ENCODE measurements around the gene CCDC57. TPM values are rescaled to one million over a fixed set of nuclear protein-coding genes. Genes with fewer than 3 reads are reported as not detected.

The CCDC57 gene
- polyA plus RNA-seq, 1 donor from 2014 or later, result 70.9 TPM

DNA sequence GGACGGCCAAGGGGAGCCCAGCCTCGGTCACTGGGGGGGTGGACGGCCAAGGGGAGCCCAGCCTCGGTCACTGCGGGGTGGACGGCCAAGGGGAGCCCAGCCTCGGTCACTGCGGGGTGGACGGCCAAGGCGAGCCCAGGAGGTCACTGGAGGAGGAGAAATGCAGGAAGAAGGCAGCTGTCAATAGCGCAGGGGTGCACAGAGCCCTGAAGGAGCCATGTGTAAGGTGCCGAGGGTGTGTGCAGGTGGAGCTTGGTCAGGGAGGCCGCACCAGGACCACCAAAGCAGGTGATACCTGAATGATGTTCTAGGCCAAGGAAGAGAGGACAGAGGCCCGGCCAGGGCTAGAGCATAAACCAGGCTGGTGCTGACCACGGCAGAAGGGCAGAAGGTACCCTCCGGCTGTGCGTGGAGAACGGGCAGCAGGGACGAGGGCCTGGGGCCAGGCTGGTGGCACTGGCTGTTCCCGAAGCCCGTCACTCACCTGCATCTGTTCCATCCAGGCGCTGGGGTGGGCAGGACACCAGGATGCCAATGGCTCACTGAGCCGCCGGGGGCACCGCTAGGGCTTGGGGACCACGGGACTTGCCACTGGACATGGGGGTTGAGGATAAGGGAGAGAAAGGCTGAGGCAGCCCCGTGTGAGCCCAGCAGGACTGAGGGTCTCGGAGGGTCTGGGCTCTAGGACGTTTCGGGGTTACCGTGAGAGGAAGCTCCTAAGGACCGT, 5.9 kb upstream of the CCDC57 start:
- no peak overlapping the region for H3K9ac ChIP-seq (ENCODE audit: low read length)
- no peak overlapping the region for H3K4me3 ChIP-seq (ENCODE audit: low read length)
- no peaks in the 10 kb centered on the region for H3K36me3 ChIP-seq (ENCODE audit: insufficient read depth, low read length)
- H3K79me2 ChIP-seq (replicated peaks; ENCODE audit: insufficient read depth, low read length), result no peaks in the 10 kb centered on the region
- no peaks in the 10 kb centered on the region for H4K20me1 ChIP-seq (ENCODE audit: insufficient read depth)
- no peaks in the 10 kb centered on the region for H3K9me2 ChIP-seq (ENCODE audit: insufficient read depth, low read length)
- H3K9me3 ChIP-seq (ENCODE audit: low read length), result no peaks in the 10 kb centered on the region
- no peak overlapping the region for H3K27ac ChIP-seq (ENCODE audit: low read length)
- no peak for TF ChIP-seq RAD21 (conservative IDR thresholded peaks at IDR 0.05)
- TF ChIP-seq EP300 (conservative IDR thresholded peaks at IDR 0.05; ENCODE audit: poor library complexity, severe bottlenecking), result no peak
- no peak for TF ChIP-seq SMC3 (conservative IDR thresholded peaks at IDR 0.05; ENCODE audit: poor library complexity)
- TF ChIP-seq MXI1 (conservative IDR thresholded peaks at IDR 0.05; ENCODE audit: poor library complexity, severe bottlenecking), result no peak
- TF ChIP-seq TAF1 (IDR thresholded peaks at IDR 0.05; ENCODE audit: low read depth), result no peak
- no peak for TF ChIP-seq EZH2 (IDR thresholded peaks at IDR 0.05; ENCODE audit: borderline replicate concordance, insufficient read depth, low read length, poor library complexity, severe bottlenecking)
- no peak overlapping the region for H2AFZ ChIP-seq (ENCODE audit: low read depth, low read length)
- H3K27me3 ChIP-seq (ENCODE audit: insufficient read depth, low read depth, low read length), result no peaks in the 10 kb centered on the region
- no peaks in the 10 kb centered on the region for H3F3A ChIP-seq (ENCODE audit: insufficient read depth, low read length, poor library complexity, severe bottlenecking)
- H3K4me2 ChIP-seq (ENCODE audit: low read length), result no peak overlapping the region

DNA sequence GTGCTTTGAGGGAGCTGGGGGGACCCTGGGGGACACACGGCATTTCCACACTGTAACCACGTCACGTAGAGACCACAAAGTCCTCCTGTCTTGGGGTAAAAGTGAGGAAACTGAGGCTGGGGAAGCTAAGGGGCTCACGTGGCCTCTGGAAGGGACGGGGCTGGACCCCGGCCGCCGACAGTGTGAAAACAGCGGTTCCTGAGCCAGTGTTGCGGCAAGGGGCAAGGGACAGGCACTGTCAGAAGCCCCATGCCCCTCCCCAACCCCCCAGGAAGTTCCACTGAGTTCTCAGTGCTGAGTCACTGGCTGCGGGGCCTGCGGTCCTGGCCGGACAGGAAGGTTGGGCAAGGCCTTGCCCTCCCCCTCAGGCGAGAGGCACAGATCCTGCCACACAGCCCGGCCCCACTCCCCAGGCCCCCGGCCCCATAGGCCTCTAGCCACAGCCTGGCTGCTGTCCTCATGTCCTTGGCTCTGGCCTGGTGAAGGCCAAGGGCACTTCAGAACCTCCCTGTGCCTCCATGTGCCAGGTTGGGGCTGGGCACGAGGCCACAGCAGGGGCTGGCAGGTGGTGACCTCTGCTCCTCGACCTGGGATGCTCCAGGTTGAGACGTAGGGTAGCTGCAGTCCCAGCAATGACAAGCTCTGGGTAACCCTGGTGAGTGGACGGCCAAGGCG, 5.0 kb upstream of the CCDC57 start:
- H3K9ac ChIP-seq (ENCODE audit: low read length), result no peak overlapping the region

More for the DNA sequence above, 5.0 kb upstream of the CCDC57 start:
- Histone ChIP-seq H3K36me3 (ENCODE audit: insufficient read depth, low read length) (no peaks in the 10 kb centered on the region), H3K4me3 (ENCODE audit: low read length) (no peak overlapping the region), H3K4me2 (ENCODE audit: low read length) (no peak overlapping the region), H3K79me2 (replicated peaks; ENCODE audit: insufficient read depth, low read length) (no peaks in the 10 kb centered on the region), H3F3A (ENCODE audit: insufficient read depth, low read length, poor library complexity, severe bottlenecking) (no peaks in the 10 kb centered on the region), H3K27me3 (ENCODE audit: insufficient read depth, low read depth, low read length) (no peaks in the 10 kb centered on the region), H3K27ac (ENCODE audit: low read length) (no peak overlapping the region), H3K9me3 (ENCODE audit: low read length) (no peaks in the 10 kb centered on the region), H4K20me1 (ENCODE audit: insufficient read depth) (no peaks in the 10 kb centered on the region), H3K9me2 (ENCODE audit: insufficient read depth, low read length) (no peaks in the 10 kb centered on the region), H2AFZ (ENCODE audit: low read depth, low read length) (no peak overlapping the region)
- no peak for TF ChIP-seq RAD21 (conservative IDR thresholded peaks at IDR 0.05)
- TF ChIP-seq EP300 (conservative IDR thresholded peaks at IDR 0.05; ENCODE audit: poor library complexity, severe bottlenecking), result no peak
- no peak for TF ChIP-seq EZH2 (IDR thresholded peaks at IDR 0.05; ENCODE audit: borderline replicate concordance, insufficient read depth, low read length, poor library complexity, severe bottlenecking)
- no peak for TF ChIP-seq SMC3 (conservative IDR thresholded peaks at IDR 0.05; ENCODE audit: poor library complexity)
- no peak for TF ChIP-seq POLR2AphosphoS5 (IDR thresholded peaks at IDR 0.05)
- no peak for TF ChIP-seq MXI1 (conservative IDR thresholded peaks at IDR 0.05; ENCODE audit: poor library complexity, severe bottlenecking)
- TF ChIP-seq, protein P1, sequence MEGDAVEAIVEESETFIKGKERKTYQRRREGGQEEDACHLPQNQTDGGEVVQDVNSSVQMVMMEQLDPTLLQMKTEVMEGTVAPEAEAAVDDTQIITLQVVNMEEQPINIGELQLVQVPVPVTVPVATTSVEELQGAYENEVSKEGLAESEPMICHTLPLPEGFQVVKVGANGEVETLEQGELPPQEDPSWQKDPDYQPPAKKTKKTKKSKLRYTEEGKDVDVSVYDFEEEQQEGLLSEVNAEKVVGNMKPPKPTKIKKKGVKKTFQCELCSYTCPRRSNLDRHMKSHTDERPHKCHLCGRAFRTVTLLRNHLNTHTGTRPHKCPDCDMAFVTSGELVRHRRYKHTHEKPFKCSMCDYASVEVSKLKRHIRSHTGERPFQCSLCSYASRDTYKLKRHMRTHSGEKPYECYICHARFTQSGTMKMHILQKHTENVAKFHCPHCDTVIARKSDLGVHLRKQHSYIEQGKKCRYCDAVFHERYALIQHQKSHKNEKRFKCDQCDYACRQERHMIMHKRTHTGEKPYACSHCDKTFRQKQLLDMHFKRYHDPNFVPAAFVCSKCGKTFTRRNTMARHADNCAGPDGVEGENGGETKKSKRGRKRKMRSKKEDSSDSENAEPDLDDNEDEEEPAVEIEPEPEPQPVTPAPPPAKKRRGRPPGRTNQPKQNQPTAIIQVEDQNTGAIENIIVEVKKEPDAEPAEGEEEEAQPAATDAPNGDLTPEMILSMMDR (IDR thresholded peaks at IDR 0.05; ENCODE audit: poor library complexity, severe bottlenecking), result no peak
- no peak for TF ChIP-seq TAF1 (IDR thresholded peaks at IDR 0.05; ENCODE audit: low read depth)
- TF ChIP-seq, protein P2, sequence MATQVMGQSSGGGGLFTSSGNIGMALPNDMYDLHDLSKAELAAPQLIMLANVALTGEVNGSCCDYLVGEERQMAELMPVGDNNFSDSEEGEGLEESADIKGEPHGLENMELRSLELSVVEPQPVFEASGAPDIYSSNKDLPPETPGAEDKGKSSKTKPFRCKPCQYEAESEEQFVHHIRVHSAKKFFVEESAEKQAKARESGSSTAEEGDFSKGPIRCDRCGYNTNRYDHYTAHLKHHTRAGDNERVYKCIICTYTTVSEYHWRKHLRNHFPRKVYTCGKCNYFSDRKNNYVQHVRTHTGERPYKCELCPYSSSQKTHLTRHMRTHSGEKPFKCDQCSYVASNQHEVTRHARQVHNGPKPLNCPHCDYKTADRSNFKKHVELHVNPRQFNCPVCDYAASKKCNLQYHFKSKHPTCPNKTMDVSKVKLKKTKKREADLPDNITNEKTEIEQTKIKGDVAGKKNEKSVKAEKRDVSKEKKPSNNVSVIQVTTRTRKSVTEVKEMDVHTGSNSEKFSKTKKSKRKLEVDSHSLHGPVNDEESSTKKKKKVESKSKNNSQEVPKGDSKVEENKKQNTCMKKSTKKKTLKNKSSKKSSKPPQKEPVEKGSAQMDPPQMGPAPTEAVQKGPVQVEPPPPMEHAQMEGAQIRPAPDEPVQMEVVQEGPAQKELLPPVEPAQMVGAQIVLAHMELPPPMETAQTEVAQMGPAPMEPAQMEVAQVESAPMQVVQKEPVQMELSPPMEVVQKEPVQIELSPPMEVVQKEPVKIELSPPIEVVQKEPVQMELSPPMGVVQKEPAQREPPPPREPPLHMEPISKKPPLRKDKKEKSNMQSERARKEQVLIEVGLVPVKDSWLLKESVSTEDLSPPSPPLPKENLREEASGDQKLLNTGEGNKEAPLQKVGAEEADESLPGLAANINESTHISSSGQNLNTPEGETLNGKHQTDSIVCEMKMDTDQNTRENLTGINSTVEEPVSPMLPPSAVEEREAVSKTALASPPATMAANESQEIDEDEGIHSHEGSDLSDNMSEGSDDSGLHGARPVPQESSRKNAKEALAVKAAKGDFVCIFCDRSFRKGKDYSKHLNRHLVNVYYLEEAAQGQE (IDR thresholded peaks at IDR 0.05; ENCODE audit: borderline replicate concordance), result no peak

Data from neural cell (in vitro differentiated cells).